ENCODE results near the gene ZIK1.

ZIK1 gene

GRCh38 chr19:57583521-57584416 is at the start of gene ZIK1:
Gene ZIK1 (plus strand): TSS chr19:57584145. CDS start chr19:57584357, 212 bp downstream.
- no peak within 1 kb of the TSS for H3K27ac ChIP-seq (ENCODE audit: low read depth in 2 of 2, low read length in 2 of 2)
- H3K9me3 ChIP-seq (ENCODE audit: control insufficient read depth in 2 of 2, low read length in 2 of 2), result peaks cover 6 to 12% of the 10 kb centered on the region in 2 donors
- H3K4me3 ChIP-seq (ENCODE audit: low read length in 2 of 2), result peak within 1 kb of the TSS; percentile 52 to 76
- peaks cover 0 to 7% of the 10 kb centered on the region in 2 donors for H3K36me3 ChIP-seq (ENCODE audit: control insufficient read depth in 2 of 2, insufficient read depth in 2 of 2, low read length in 2 of 2)
- H3K9ac ChIP-seq (ENCODE audit: low read depth in 1 of 2, low read length in 2 of 2), result peak within 1 kb of the TSS in 1 of 2 donors; percentile 20
- H3K4me1 ChIP-seq (ENCODE audit: control insufficient read depth in 2 of 2, insufficient read depth in 2 of 2, low read length in 2 of 2), result peaks cover 0 to 2% of the 10 kb centered on the region in 2 donors
- H3K27me3 ChIP-seq (ENCODE audit: control insufficient read depth in 2 of 2, insufficient read depth in 2 of 2, low read length in 2 of 2), result no peaks in the 10 kb centered on the region

GRCh38 chr19:57537953-57538547 is 45.9 kb upstream of the ZIK1 start:
- Histone ChIP-seq H3K9me3 (ENCODE audit: control insufficient read depth in 2 of 2, low read length in 2 of 2) (peaks cover 70 to 72% of the 10 kb centered on the region in 2 donors), H3K27me3 (ENCODE audit: control insufficient read depth in 2 of 2, insufficient read depth in 2 of 2, low read length in 2 of 2) (no peaks in the 10 kb centered on the region), H3K27ac (ENCODE audit: low read depth in 2 of 2, low read length in 2 of 2) (no peak overlapping the region), H3K36me3 (ENCODE audit: control insufficient read depth in 2 of 2, insufficient read depth in 2 of 2, low read length in 2 of 2) (peaks cover 52 to 66% of the 10 kb centered on the region in 2 donors), H3K4me1 (ENCODE audit: control insufficient read depth in 2 of 2, insufficient read depth in 2 of 2, low read length in 2 of 2) (no peaks in the 10 kb centered on the region), H3K4me3 (ENCODE audit: low read length in 2 of 2) (no peak overlapping the region), H3K9ac (ENCODE audit: low read depth in 1 of 2, low read length in 2 of 2) (no peak overlapping the region)

GRCh38 chr19:57546513-57546912 is 37.4 kb upstream of the ZIK1 start:
- no peaks in the 10 kb centered on the region for H3K4me1 ChIP-seq (ENCODE audit: control insufficient read depth in 2 of 2, insufficient read depth in 2 of 2, low read length in 2 of 2)
- peak overlapping the region in 1 of 2 donors; percentile 32 for H3K4me3 ChIP-seq (ENCODE audit: low read length in 2 of 2)
- H3K27me3 ChIP-seq (ENCODE audit: control insufficient read depth in 2 of 2, insufficient read depth in 2 of 2, low read length in 2 of 2), result no peaks in the 10 kb centered on the region
- H3K9me3 ChIP-seq (ENCODE audit: control insufficient read depth in 2 of 2, low read length in 2 of 2), result peaks cover 62 to 70% of the 10 kb centered on the region in 2 donors
- H3K9ac ChIP-seq (ENCODE audit: low read depth in 1 of 2, low read length in 2 of 2), result no peak overlapping the region
- H3K27ac ChIP-seq (ENCODE audit: low read depth in 2 of 2, low read length in 2 of 2), result no peak overlapping the region
- peaks cover 56 to 79% of the 10 kb centered on the region in 2 donors for H3K36me3 ChIP-seq (ENCODE audit: control insufficient read depth in 2 of 2, insufficient read depth in 2 of 2, low read length in 2 of 2)

GRCh38 chr19:57552432-57552831 is 31.5 kb upstream of the ZIK1 start:
- Histone ChIP-seq H3K27ac (ENCODE audit: low read depth in 2 of 2, low read length in 2 of 2) (no peak overlapping the region), H3K36me3 (ENCODE audit: control insufficient read depth in 2 of 2, insufficient read depth in 2 of 2, low read length in 2 of 2) (peaks cover 61 to 81% of the 10 kb centered on the region in 2 donors), H3K9me3 (ENCODE audit: control insufficient read depth in 2 of 2, low read length in 2 of 2) (peaks cover 57% of the 10 kb centered on the region in 2 donors), H3K9ac (ENCODE audit: low read depth in 1 of 2, low read length in 2 of 2) (no peak overlapping the region), H3K27me3 (ENCODE audit: control insufficient read depth in 2 of 2, insufficient read depth in 2 of 2, low read length in 2 of 2) (no peaks in the 10 kb centered on the region), H3K4me3 (ENCODE audit: low read length in 2 of 2) (no peak overlapping the region), H3K4me1 (ENCODE audit: control insufficient read depth in 2 of 2, insufficient read depth in 2 of 2, low read length in 2 of 2) (no peaks in the 10 kb centered on the region)

- no peak overlapping the region for H3K9ac ChIP-seq (ENCODE audit: low read depth in 1 of 2, low read length in 2 of 2)
Observed at GRCh38 chr19:57557659-57558058, 26.3 kb upstream of the ZIK1 start.

GRCh38 chr19:57558525-57558924 is 25.4 kb upstream of the ZIK1 start:
- Histone ChIP-seq H3K9ac (ENCODE audit: low read depth in 1 of 2, low read length in 2 of 2) (peak overlapping the region in 1 of 2 donors; percentile 79), H3K4me3 (ENCODE audit: low read length in 2 of 2) (peak overlapping the region; percentile 88 to 89), H3K27ac (ENCODE audit: low read depth in 2 of 2, low read length in 2 of 2) (no peak overlapping the region), H3K9me3 (ENCODE audit: control insufficient read depth in 2 of 2, low read length in 2 of 2) (peaks cover 12 to 23% of the 10 kb centered on the region in 2 donors), H3K27me3 (ENCODE audit: control insufficient read depth in 2 of 2, insufficient read depth in 2 of 2, low read length in 2 of 2) (no peaks in the 10 kb centered on the region), H3K4me1 (ENCODE audit: control insufficient read depth in 2 of 2, insufficient read depth in 2 of 2, low read length in 2 of 2) (peaks cover 6 to 10% of the 10 kb centered on the region in 2 donors), H3K36me3 (ENCODE audit: control insufficient read depth in 2 of 2, insufficient read depth in 2 of 2, low read length in 2 of 2) (peaks cover 20 to 26% of the 10 kb centered on the region in 2 donors)

More at GRCh38 chr19:57557659-57558058, 26.3 kb upstream of the ZIK1 start:
- peaks cover 15 to 25% of the 10 kb centered on the region in 2 donors for H3K9me3 ChIP-seq (ENCODE audit: control insufficient read depth in 2 of 2, low read length in 2 of 2)
- H3K36me3 ChIP-seq (ENCODE audit: control insufficient read depth in 2 of 2, insufficient read depth in 2 of 2, low read length in 2 of 2), result peaks cover 26 to 34% of the 10 kb centered on the region in 2 donors
- peaks cover 6 to 10% of the 10 kb centered on the region in 2 donors for H3K4me1 ChIP-seq (ENCODE audit: control insufficient read depth in 2 of 2, insufficient read depth in 2 of 2, low read length in 2 of 2)
- H3K27me3 ChIP-seq (ENCODE audit: control insufficient read depth in 2 of 2, insufficient read depth in 2 of 2, low read length in 2 of 2), result no peaks in the 10 kb centered on the region
- no peak overlapping the region for H3K4me3 ChIP-seq (ENCODE audit: low read length in 2 of 2)
- no peak overlapping the region for H3K27ac ChIP-seq (ENCODE audit: low read depth in 2 of 2, low read length in 2 of 2)

GRCh38 chr19:57559008-57559403 is 24.9 kb upstream of the ZIK1 start:
- H3K4me1 ChIP-seq (ENCODE audit: control insufficient read depth in 2 of 2, insufficient read depth in 2 of 2, low read length in 2 of 2), result peaks cover 6 to 10% of the 10 kb centered on the region in 2 donors
- no peaks in the 10 kb centered on the region for H3K27me3 ChIP-seq (ENCODE audit: control insufficient read depth in 2 of 2, insufficient read depth in 2 of 2, low read length in 2 of 2)
- H3K27ac ChIP-seq (ENCODE audit: low read depth in 2 of 2, low read length in 2 of 2), result peak overlapping the region in 1 of 2 donors; percentile 12
- H3K36me3 ChIP-seq (ENCODE audit: control insufficient read depth in 2 of 2, insufficient read depth in 2 of 2, low read length in 2 of 2), result peaks cover 20 to 24% of the 10 kb centered on the region in 2 donors
- peak overlapping the region; percentile 88 to 89 for H3K4me3 ChIP-seq (ENCODE audit: low read length in 2 of 2)
- peak overlapping the region; percentile 79 to 82 for H3K9ac ChIP-seq (ENCODE audit: low read depth in 1 of 2, low read length in 2 of 2)
- peaks cover 12 to 22% of the 10 kb centered on the region in 2 donors for H3K9me3 ChIP-seq (ENCODE audit: control insufficient read depth in 2 of 2, low read length in 2 of 2)

- peak within 1 kb of the TSS; percentile 88 to 89 for H3K4me3 ChIP-seq (ENCODE audit: low read length in 2 of 2)
- H3K4me1 ChIP-seq (ENCODE audit: control insufficient read depth in 2 of 2, insufficient read depth in 2 of 2, low read length in 2 of 2), result peaks cover 6 to 10% of the 10 kb centered on the region in 2 donors
- H3K27ac ChIP-seq (ENCODE audit: low read depth in 2 of 2, low read length in 2 of 2), result peak within 1 kb of the TSS in 1 of 2 donors; percentile 12
- H3K9ac ChIP-seq (ENCODE audit: low read depth in 1 of 2, low read length in 2 of 2), result peak within 1 kb of the TSS; percentile 79 to 82
- peaks cover 12 to 19% of the 10 kb centered on the region in 2 donors for H3K9me3 ChIP-seq (ENCODE audit: control insufficient read depth in 2 of 2, low read length in 2 of 2)
- no peaks in the 10 kb centered on the region for H3K27me3 ChIP-seq (ENCODE audit: control insufficient read depth in 2 of 2, insufficient read depth in 2 of 2, low read length in 2 of 2)
- H3K36me3 ChIP-seq (ENCODE audit: control insufficient read depth in 2 of 2, insufficient read depth in 2 of 2, low read length in 2 of 2), result peaks cover 16 to 19% of the 10 kb centered on the region in 2 donors
Observed at GRCh38 chr19:57559404-57560025, 24.4 kb upstream of the ZIK1 start, which contains the start of gene ZNF550. Gene ZNF550 (minus strand): TSS chr19:57559863. CDS start chr19:57559682, 181 bp downstream.

GRCh38 chr19:57560049-57560491 is 23.9 kb upstream of the ZIK1 start:
- peak overlapping the region; percentile 88 to 89 for H3K4me3 ChIP-seq (ENCODE audit: low read length in 2 of 2)
- peak overlapping the region; percentile 24 to 82 for H3K9ac ChIP-seq (ENCODE audit: low read depth in 1 of 2, low read length in 2 of 2)
- peak overlapping the region in 1 of 2 donors; percentile 12 for H3K27ac ChIP-seq (ENCODE audit: low read depth in 2 of 2, low read length in 2 of 2)
- H3K36me3 ChIP-seq (ENCODE audit: control insufficient read depth in 2 of 2, insufficient read depth in 2 of 2, low read length in 2 of 2), result peaks cover 10 to 13% of the 10 kb centered on the region in 2 donors
- peaks cover 11 to 14% of the 10 kb centered on the region in 2 donors for H3K9me3 ChIP-seq (ENCODE audit: control insufficient read depth in 2 of 2, low read length in 2 of 2)
- H3K4me1 ChIP-seq (ENCODE audit: control insufficient read depth in 2 of 2, insufficient read depth in 2 of 2, low read length in 2 of 2), result peaks cover 6 to 10% of the 10 kb centered on the region in 2 donors
- H3K27me3 ChIP-seq (ENCODE audit: control insufficient read depth in 2 of 2, insufficient read depth in 2 of 2, low read length in 2 of 2), result no peaks in the 10 kb centered on the region
